HG03342 (cell line): ENCODE data around the gene MAT1A.
A peak's percentile ranks its signal among the peaks of the same experiment; 100 is the strongest.
"Not testable (repeated sequence)": the region's sequence is repeated elsewhere in the genome, so short reads cannot be mapped to it uniquely, and the experiment has no call there.

Experiments
- ATAC-seq: cut with Tn5 transposase; IDR thresholded peaks from one replicate; pipeline ENCODE4 v1.9.1; 2021; ENCODE audit warnings: mild to moderate bottlenecking, moderate library complexity; ENCODE audit not compliant: unreplicated experiment

The MAT1A gene

DNA sequence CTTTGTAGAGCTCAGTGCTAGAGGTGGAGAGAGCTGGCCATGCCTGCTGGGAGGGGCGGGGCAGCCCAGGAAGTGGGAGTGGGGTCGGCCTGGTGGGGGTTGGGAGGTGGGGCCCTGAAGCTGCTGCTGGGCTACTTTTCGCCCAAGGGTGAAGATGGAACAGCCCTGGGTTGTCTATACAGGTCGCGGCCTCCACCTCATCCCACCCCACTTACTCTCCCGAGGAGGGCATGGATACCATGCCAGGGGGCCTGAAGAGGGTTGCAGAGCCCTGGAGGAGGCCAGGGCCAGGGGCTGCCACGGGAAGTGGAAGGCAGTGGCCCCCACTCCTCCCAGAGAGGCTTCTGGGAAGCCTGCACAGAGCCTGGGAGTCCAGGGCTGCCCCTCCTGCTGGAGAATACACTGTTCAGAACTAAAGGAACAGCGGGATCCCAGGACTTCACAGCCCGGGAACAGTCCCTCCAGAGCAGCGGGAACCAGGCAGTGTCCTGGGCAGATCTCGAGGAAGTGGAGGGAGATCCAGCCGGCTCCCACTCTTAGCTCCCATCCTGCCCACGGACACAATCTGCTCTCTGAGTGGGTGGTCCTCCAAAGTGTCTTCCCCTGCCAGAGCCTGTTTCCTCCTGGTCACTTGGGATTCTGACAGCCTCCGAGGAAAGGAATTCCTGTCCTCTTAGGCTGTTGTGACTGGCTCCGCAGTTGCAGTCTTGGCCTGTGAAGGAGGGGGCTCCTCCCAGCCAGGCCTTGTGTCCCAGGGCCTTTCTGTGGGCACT, 23.5 kb downstream of the MAT1A start:
- no peak for ATAC-seq

GRCh38 chr10:80264081-80265056, 25.1 kb downstream of the MAT1A start:
- ATAC-seq: no peak

- ATAC-seq: no peak
Measured at GRCh38 chr10:80261316-80262030, 28.0 kb downstream of the MAT1A start.

DNA sequence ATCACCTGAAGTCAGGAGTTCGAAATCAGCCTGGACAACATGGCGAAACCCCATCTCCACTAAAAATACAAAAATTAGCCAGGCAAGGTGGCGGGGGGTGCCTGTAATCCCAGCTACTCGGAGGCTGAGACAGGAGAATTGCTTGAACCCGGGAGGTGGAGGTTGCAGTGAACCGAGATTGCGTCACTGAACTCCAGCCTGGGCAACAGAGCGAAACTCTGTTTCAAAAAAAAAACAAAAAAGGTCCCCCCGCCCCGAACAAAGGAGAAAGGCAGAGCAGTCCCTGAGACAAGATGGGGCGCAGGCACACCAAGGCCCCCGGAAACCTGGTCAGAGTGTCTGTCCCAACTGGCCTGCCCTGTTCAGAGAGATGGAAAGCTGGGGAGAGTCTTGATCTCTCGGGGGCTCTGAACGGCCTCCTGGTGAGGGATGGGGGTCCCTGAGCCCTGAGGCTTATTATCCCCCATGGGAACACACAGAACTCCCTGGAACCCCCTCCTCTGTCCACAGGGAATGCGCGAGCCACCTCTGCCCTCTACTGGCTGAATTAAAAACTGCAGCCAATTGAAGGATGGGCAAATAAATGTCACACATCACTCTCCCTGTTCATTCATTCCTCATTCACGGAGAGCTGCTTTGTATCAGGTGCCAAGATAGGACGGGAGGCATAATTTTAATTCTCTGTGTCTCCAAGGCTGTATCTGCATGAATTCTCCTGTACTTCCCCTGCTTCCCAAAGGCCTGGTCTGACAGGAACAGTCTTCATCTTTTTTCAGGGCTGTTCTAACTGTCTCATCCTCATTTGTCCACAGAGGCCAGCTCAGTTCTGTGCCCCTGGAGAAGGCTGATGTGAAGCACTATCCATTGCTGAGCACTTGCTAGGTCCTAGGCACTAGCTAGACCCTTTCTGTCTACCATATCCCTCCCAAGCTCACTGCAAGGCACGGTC, 28.9 kb downstream of the MAT1A start:
- ATAC-seq: no peak

- ATAC-seq: no peak
Measured at GRCh38 chr10:80259405-80259871, 30.0 kb downstream of the MAT1A start.

DNA sequence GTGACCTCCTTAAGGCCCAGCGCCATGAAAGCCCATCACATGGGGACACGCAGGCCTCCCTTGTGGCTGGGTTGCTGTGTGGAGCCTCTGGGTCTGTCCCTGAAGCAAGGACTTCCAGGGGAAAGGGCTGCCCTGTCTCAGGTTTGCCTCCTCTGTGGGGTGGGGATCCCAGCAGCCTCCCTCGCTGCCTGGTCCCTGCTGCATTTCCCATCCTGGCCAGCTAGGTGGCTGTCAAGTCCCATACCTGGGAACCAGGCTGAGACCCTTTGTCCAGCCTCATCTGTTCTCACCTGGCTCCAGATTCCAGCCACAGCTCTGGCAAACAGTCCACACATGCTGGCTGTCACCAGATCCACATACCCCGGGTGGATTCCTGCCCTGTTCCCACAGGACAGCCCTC, 32.7 kb downstream of the MAT1A start:
- ATAC-seq: peak; percentile 43

DNA sequence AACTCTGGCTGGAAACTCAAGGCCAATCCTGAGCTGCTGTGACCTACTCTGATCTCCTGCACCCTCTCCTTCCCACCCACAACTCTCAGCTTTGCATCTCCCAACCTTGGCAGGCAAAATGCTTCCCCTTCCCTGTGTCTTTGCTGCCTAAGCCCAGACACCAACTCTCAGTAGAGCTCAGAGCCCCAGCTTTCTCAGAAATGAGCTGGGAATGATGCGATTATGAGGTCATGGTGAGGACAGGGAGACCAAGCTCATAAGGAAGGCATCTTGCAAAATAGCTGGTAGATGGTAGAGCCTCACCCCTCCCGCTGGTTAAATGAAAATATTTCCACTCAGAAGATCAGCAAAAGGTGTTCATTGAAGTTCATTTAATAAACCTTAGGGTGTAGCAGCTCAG, 34.7 kb downstream of the MAT1A start:
- not testable (repeated sequence) for ATAC-seq

DNA sequence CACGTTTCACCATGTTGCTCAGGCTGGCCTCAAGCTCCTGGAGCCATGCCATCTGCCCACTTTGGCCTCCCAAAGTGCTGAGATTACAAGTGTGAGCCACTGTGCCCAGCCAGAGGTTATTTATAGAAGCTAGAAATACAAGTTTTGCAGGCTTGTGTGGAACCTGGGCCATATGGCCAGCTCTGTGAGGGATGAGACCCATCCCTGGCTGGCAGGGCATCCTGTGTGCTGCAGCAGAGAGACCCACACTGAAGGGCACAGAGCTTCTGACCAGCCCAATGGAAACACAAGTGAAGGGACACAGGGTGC, 35.5 kb downstream of the MAT1A start:
- not testable (repeated sequence) for ATAC-seq

- ATAC-seq: no peak
Measured at GRCh38 chr10:80253266-80253962, 36.0 kb downstream of the MAT1A start.

GRCh38 chr10:80252296-80252887, 37.1 kb downstream of the MAT1A start:
- no peak for ATAC-seq

GRCh38 chr10:80251703-80252280, 37.7 kb downstream of the MAT1A start:
- ATAC-seq: not testable (repeated sequence)

GRCh38 chr10:80250399-80250798, 39.1 kb downstream of the MAT1A start:
- not testable (repeated sequence) for ATAC-seq

DNA sequence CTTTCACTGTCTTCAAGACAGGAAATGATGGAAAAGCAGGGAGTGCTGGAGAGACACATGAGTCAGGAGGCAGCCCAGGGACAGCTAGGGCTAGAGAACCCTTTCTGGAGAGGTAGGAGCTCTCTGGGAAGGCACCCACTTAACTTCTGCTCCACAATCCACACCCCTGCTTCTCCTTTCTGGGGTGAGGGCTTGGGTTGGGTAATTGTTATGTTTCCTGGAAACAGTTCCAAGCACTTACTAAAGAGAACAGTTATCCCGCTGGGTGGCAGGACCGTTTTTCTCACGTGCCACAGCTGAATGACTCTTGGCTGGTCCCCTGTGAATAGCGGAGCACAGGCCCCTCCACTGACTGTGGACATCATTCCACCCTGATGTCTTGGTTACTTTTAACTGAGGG, 39.6 kb downstream of the MAT1A start:
- not testable (repeated sequence) for ATAC-seq

DNA sequence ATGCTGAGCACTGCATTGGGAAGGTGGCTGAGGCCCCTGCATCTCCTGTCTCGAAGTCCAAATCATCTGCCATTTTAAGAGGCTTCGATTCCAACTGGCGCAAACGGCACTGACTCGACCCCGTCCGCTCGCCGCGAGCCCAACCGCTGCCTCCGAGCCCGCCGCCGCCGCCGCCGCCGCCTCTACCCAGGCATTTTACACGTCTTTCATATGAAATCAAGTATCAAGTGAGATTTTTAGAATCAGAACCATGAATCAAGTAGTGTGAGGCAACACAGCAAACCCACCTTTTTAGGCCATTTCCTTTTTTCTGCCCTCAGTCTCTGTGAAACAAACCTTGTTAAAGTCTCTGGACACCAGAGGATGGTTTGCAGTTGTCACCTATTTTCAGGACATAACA, 41.8 kb downstream of the MAT1A start:
- not testable (repeated sequence) for ATAC-seq

- not testable (repeated sequence) for ATAC-seq
Measured at GRCh38 chr10:80244371-80244770, 45.1 kb downstream of the MAT1A start.

GRCh38 chr10:80242341-80242740, 47.1 kb downstream of the MAT1A start:
- not testable (repeated sequence) for ATAC-seq

- ATAC-seq: not testable (repeated sequence)
Measured at GRCh38 chr10:80236457-80236856, 53.0 kb downstream of the MAT1A start.

DNA sequence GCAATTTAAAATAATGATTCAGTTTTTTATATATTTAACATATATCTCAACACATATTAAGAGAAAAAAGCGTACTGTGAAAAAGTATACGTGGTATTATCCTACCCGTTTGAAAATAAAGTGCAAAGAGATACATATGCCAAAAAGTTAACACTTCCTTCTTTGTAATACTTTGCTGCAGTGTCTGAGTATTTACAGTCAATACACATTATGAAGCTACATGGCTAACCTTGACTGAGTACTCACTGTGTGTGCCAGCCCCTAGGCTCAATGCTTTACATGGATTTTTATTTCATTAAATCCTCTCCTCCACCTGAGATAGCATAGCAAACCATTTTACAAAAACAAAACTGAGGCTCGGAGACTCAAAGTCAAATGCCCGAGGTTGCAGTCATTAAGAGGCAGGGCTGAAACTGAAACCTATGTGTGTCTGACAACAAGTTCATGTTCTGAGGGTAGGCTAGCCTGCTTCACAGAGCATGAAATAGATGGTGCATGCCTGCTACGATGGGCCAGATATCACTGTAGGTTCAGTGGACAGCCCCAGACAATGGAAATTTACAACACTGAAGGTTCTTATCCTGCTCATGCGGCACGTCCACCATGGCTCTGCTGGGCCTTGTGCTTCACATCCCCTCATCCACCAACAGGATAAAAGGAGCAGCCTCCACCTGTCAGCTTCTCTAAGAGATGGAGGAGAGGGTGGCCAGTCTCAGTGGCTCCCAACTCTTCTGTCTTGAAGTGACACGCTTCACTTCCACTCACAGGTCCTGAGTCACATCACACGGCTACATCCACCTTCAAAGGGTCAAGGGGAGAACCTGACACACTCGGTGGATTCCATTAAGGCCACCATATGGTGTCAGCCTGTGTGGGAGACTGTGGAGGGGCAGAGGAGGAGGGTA, 54.9 kb downstream of the MAT1A start:
- ATAC-seq: peak; percentile 100
